Myocyte (in vitro differentiated cells): Measurements from ENCODE around the gene SPATA6L. TPM values are rescaled to one million over a fixed set of nuclear protein-coding genes. Genes with fewer than 3 reads are reported as not detected.
A peak's percentile ranks its signal among the peaks of the same experiment; 100 is the strongest.

Experiments used
- DNase-seq: peaks from one replicate; pipeline ENCODE4 v3.0.0-alpha.2; 2012; ENCODE audit warnings: low read depth
- total RNA-seq: library from RNA; depleted of rRNA; stranded (reverse); fragments of >200 nt; gene quantifications from 2 replicates; pipeline ENCODE4 v1.2.3, GENCODE V29; 2014

The SPATA6L gene
- total RNA-seq, 1 donor from 2014 or later, result 0.16 TPM

DNA sequence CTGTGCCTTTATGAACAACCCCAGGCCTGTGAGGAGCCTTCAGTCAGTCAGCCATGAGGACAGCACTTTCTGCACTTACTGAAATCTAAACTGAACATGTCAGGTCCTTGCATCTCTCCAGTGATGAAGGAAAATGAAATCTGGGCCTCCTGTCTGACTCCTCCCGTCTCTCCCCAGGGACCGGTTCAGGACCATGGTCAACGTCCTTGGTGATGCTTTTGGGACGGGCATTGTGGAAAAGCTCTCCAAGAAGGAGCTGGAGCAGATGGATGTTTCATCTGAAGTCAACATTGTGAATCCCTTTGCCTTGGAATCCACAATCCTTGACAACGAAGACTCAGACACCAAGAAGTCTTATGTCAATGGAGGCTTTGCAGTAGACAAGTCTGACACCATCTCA is 81.1 kb downstream of the SPATA6L start:
- DNase-seq, result peak; percentile 53

DNA sequence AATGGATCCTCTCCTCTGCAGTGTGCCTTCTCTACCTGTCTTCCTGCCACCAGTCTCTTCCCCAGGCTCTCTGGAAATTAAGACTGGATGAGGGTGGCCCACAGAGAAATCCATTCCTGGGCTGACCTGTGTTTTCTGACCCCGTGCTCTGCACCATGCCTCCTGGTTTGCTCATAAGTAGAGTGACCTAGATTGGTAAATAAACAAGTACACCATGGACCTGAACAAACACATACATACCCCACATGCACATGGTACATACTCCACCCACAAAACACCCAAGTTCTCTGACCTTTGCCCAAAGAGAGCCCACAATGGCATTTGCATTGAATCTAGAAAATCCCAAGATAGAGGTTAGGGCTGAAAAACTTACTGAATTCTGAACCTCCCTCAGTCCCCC is 81.6 kb downstream of the SPATA6L start:
- DNase-seq, result no peak

DNA sequence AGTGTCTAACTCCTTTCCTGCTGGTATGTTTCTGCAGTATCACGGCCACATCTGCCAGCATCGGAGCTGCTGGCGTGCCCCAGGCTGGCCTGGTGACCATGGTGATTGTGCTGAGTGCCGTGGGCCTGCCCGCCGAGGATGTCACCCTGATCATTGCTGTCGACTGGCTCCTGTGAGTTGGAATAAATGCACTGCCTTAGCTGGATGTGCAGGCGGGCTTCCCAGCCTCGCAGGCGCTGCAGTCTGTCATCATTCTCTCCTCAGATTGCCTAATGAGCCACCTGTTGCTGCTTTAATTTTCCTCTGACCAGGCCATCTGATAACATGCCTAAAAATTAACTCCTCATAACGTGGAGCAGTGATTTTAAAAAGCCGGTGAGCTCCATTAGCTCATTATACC is 83.3 kb downstream of the SPATA6L start:
- no peak for DNase-seq

DNA sequence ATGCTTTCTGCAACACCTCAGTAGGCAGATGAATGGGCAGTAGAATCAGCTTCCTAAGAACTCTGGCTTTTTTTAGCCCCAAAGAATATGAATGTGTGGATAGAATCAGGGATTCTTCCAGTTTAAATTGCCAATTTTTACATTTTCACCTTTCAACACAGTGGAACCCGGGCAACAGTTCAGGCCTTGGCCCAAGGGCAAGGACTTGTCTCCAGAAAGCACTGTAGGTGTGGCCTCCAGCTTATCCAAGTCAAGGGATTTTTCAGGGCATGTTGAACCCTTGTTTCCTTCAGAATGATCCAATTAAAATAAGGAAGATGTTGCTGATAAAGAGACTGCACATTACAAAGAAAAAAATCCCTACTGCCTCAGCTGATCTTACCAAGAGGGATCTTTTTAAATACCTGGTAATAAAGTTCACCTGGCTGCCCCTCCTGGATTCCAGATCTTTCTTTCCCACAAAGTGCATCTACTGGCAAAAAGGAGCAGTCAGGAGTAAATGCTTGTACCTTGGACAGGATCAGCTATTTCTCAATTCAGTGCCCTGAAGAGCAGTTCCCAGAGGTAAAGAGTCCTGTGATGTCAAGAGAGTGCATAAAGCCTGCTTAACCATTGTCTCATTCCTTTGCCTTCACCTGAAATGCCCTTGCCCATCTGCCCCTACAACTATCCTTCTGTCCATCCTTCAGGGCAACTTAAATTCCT is 84.3 kb downstream of the SPATA6L start:
- DNase-seq, result no peak

DNA sequence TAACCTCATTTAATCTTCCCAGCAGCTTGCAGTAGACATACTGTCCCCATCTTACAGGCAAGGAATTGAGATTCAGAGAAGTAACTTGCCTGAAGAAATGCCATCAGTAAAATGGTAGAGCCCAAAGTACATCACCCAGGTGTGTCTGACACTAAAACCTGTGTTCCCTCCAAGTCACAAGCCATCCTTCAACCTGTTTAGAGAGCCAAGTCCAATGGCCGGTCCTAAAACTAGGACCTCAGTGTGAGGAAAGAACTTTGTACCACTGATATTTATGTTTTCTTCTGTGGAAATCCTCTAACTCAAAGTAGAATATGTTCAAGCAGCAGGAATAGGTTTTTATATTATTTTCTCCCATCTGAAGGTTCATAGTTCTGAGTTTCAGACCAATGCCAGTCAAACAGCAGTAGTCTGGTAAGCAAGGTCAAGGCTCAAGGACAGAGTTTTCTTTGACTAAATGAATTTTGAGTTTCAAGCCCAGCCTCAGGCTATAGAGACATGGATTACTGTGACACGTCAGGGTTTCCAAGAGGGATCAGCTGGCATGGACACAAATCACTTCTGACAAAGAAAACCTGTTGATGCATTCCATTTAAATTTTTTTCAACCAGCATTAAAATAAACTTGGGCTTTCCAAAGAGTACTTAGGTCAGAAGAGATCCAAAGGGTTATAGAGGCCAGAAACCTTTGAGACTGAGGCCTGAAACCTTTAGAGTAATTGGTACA is 85.1 kb downstream of the SPATA6L start:
- peak; percentile 51 for DNase-seq

DNA sequence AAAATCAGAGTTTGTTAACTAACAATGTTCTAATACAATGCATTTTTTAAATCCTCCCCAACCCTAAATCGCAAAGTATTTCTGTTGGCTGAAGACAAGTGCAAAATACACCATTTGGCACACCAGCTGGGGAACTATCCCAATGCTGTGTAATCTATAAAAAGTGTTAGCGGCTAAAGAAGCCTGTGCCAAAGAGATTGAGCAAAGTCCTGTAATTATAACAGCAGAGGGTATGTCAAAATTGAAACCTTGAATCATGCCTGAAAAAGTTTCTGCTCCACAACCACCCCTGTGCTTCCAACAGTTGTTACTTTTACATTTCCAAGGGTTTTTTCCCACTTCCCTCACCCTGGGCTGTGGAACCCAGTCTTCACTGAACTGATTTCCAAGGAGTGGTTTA is 87.3 kb downstream of the SPATA6L start:
- DNase-seq, result no peak

DNA sequence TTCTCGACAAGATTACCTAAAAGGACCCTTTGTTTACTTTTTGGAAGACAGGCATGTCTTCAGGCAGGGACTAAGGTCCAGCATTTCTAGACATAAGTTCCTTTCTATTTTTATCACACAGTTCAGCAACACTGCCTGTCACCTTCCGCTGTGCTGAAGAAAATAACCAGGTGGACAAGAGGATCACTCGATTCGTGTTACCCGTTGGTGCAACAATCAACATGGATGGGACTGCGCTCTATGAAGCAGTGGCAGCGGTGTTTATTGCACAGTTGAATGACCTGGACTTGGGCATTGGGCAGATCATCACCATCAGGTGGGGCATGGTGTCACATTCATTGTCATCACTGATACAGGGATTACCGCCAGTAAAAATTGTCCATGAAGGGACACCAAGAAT is 89.8 kb downstream of the SPATA6L start:
- DNase-seq, result no peak

DNA sequence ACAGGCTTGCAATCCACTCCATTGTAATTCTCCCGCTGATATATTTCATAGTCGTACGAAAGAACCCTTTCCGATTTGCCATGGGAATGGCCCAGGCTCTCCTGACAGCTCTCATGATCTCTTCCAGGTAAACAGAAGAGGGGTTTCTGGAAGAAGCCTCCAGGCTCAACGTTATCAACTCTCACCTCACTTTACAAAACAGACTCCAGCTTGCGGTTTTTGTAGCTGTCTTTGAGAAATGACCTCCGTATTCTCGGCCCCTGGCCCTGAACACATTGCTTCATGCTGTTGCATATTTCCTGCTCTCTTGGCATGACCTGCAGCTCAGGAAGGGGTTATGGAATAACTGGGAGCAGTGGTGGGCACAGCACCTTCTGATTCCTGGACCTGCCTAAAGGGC is 90.3 kb downstream of the SPATA6L start:
- DNase-seq, result no peak

DNA sequence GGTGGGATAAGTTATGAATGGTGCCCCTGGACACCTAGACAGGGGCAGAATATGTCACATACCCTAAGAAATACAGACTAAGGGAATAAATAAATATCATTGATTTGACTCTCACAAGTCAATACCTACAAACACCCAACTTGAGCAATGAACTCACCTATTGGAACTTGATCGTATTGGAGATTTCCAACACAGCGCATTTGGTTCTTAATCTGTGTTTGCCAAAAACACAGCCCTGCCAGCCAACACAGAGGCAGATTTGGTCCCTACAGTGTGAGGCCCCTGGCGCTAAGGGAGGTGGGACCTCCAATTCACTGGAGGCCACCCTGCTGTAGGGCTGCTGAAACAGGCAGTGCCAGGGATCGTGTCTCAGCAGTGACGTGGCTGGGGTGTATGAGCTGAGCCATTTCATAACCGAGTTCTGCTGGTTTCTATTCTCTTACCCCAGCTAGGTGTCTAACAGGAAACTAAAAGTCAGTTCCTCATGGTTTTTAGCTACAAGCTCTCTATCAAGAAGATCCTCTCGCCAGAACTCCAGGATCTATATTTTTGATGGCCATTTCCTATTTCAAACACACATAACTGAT is 91.5 kb downstream of the SPATA6L start:
- DNase-seq, result no peak

DNA sequence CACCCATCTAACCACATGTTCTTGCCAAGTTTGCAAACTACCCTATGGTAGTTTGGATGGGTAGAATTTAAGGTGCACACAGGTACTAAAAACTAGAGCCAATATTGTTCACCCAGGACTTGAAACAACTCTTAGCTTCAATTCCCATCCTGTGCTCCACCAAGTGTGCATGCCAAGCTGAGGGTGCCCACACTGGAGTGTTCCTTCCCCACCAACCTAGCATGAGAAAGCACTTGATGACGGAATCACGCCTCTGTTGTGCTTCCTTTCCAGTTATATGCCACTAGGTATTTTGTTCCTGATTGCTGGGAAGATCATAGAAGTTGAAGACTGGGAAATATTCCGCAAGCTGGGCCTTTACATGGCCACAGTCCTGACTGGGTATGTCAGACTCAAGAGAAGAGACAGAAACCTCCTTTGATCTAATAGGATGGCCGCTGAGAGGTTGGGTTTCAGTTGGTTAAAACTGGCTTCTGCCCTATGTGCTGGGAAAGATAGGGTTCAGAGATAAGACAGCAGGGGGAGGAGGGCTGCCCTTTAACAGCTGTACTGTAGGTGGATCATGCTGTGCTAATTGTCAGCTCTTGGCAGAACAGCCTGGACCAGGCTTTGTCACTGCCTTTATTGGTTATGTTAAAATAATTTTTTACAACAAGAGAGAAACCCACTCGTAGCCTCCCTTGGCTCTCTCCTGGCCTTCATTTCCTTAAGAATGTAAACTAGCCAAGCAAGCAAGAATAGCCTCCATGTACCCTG is 92.5 kb downstream of the SPATA6L start:
- DNase-seq, result no peak

DNA sequence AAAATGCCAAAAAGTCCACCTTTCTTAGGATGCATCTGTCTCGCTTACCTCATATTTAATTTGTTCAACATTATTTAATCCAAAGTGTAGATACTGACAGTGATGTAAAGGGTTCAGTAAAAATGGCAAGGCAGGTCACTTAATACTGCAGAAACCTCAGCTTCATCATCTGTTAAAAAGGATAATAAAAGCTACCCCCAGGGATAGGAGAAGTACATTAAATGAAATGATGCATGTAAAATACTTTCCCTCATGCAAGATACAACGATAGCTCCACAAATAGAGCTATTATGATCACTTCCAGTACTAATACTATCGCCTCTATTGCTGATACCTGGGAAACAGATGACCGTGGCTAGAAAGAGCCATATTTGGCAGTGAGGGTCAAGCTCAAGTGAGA is 93.1 kb downstream of the SPATA6L start:
- no peak for DNase-seq

DNA sequence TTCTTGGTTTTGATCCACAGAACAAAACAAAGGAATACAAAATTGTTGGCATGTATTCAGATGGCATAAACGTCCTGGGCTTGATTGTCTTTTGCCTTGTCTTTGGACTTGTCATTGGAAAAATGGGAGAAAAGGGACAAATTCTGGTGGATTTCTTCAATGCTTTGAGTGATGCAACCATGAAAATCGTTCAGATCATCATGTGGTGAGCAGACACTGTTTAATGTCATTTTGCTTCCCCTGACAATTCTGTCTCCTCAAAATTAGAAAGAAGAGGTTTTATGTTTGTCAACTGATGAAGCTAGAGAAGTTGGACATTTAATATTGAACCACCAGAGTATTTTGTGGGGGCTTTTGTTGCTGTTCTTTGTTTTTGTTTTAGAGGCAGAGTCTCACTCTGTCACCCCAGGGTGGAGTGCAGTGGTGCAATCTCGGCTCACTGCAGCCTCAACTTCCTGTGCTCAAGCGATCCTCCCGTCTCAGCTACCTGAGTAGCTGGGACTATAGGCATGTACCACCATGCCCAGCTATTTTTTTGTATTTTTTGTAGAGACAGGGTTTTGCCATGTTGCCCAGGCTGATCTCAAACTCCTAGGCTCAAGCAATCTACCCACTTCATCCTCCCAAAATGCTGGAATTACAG is 94.0 kb downstream of the SPATA6L start:
- DNase-seq, result no peak

DNA sequence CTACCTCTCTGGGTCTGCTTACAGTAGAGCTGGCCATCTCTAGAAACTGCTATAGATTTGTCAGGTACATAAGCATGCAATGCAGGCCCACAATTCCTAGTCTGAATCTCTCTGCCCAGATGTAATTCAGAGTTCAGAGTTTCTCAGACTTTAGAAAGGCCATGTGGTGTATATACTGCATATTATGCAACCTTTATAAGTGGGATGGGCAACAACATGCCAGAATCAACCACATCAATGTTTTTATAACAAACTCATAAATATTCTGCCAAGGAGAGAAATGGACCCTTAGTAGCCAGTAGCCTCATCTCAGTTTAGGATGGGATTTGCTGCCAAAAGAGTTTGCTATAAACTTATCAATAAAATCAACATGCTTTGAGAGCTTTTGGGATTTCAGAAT is 97.2 kb downstream of the SPATA6L start:
- DNase-seq, result no peak

DNA sequence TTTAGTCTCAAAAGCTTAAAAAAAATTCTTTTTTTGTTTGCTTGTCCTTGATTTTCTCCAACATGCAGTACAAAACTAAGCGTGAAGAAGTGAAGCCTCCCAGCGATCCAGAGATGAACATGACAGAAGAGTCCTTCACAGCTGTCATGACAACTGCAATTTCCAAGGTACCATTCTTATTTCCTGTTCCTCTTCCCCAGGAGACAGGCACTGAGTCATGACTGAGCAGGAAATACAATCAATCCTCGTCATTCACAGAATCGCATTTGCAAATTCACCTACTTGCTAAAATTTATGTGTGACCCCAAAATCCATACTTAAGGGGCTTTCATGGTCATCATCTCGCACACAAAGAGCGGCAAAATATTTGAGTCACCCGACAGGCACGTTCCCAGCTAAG is 98.7 kb downstream of the SPATA6L start:
- DNase-seq, result no peak

DNA sequence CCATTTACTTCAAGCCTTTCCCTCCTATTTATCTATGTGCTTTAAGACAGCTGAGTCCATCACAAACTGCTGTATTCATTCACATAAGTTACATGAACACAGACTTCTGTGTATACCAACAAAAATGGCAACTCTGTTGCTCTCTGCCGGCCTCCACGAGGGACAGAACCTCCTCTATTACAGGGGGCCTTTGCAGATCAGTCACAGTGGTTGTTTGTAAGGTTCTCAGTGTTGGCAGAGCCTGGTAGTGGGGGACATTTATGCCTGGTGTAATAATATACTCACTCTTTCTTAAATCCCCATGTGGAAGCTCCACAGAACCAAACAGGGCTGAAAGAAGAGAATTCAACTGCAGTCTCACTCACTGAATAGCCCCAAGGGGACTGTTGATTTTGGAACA is 99.5 kb downstream of the SPATA6L start:
- no peak for DNase-seq

DNA sequence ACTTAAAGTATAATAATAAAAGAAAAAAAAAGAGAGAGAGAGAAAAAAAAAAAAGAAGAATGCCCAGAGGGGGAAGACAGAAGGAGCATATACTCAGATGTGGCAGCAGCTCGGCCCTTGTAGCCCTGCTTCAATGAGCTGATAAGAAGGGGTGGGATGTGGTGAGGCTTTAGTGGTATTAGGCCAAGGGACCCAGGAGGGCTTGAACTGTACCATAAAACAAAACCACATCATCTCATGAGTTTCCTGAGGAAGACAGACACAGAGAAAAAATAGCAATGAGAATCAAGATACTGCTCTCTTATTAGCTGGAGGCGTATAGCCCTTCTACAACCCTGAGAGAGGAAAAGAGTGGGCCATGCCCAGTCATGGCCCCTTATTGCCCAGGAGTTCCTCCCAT is 103.2 kb downstream of the SPATA6L start:
- no peak for DNase-seq

DNA sequence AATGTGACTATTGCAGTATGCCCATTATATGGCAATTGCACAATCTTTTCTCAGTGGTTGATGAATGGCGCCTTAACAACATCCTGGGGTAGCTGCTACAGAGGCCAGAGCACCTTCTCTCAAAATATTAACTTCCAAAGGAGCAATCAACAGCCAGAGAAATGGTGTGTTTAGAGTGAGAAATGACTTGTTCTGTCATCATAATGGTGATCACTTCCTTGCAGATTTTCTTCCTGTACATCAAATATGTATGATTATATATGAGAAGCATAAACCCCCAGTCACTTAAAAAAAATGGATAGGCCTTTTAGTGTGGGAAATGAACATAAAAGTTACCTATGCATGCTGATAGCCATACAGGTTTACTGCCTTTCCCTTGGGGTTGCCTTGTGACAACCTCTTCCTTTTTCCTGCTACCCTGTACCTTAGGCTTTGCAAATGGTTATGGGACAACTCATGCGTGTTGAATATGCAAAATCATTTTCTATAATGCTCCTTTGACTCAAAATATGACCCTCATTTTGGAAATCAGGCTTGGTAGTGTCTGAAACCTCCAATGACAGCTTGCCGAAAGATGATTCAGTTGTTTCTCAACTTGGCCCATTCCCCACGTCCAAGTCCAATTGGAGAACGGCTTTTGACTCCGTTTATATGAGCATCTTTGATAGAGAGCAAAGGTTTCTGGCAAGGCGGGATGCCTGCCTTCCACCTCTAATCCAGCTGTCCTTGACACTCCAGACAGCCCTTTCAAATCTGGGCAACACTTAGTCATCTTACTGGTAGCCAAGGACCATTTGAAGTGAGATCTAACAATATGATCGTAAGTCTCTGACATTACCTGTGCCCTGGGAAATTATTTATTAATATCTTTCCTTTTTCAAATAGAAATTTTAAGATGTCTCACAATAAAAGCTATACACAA is 106.8 kb downstream of the SPATA6L start:
- no peak for DNase-seq

DNA sequence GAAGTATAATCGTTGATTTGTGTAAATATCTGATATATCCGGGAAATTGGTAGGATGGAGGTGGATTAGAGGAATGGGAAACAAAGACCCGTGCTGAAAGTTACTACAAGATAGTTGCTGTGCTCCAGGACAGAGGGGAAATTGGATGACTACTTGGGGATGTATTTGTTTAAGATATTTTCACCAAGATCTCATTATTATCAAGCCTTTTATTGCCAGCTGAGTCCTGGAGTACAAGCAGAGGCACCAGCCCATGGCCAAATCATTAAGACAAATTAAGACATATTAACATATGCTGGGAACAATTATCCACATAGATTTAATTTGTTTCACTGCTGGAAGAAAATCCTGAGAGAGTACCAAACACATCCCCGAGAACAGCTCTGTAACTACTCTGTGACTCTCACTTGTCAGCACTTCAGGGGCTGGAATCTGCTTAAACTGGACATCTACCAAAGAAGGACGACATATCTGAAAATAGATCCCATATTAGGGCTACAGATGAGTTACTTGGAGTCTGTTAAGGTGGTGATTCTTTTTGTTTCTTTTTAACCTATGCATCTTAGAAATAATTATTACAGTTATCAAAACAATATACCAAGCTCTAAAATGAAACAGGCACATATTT is 107.8 kb downstream of the SPATA6L start:
- DNase-seq, result no peak

DNA sequence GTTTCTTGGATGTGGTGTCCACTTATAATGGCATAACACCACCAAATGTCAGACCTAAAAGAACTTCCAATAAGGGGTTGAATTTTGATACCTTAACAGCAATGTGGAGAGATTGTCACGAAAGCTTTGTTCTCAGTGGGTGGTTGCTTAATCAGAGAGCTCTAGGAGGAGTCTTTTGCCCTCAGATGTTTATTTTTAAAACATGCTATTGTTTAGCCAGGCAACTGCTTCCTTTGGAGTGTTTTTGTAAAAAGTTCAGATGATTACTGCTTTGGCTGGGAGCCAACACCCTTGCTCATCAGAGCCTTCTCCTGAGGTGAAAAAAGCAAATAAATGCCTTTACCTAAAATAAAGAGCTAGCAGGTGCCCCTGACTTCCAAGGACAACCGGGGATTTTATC is 111.0 kb downstream of the SPATA6L start:
- no peak for DNase-seq

DNA sequence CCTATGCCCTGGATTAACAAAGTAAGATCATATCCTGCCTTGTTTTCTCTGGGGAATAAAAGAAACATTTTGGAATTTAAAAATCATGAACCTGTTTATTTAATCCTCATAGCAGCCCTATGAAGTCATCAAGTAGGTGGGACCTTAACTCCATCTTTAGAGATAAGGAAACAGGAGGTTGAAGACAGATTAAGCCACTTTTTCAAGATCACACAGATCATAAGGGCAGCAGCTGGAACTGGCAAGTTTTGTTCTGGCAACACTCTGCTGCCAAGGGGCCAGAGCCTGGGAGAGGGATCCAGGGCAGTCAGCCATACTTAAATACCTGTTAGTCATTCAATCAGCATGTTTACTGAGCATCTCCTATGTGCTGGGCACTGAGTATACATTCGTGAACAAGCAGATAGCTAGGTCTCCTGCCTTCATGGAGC is 112.3 kb downstream of the SPATA6L start:
- DNase-seq, result no peak
